HL-60/S4 treated with retinoic acid at 250 ng/mL for 4 days and 3 days (cell line): ENCODE results near the gene SERPING1.

Experiments used
- in situ Hi-C: fragments of 300-500 bp; cut with MboI; formaldehyde crosslinking; loops from 2 replicates; pipeline ENCODE4 v1.7.0; 2022; ENCODE audit warnings: low sequenced_read_pairs

Gene SERPING1

DNA sequence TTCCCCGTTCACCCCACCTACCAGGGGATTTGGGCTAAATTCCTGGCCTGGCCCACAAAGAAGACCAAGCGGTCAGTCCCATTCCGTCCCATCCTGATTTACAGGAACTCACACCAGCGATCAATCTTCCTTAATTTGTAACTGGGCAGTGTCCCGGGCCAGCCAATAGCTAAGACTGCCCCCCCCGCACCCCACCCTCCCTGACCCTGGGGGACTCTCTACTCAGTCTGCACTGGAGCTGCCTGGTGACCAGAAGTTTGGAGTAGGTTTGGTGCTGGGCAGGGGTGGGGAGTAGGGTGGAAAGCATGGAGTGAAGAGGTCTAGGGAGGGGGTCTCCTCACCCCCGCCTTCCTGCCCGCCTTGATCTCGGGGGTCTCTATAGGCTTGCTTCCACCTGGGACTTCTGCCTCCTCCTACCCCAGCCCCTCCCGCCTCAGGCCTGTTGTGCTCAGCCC lies at the start of gene SERPING1:
TSS of gene SERPING1 (plus strand) at position 225 of the 455 bp plus-strand sequence. CDS start 586 bp downstream, outside the sequence.
- in situ Hi-C loops, result no loop called here

DNA sequence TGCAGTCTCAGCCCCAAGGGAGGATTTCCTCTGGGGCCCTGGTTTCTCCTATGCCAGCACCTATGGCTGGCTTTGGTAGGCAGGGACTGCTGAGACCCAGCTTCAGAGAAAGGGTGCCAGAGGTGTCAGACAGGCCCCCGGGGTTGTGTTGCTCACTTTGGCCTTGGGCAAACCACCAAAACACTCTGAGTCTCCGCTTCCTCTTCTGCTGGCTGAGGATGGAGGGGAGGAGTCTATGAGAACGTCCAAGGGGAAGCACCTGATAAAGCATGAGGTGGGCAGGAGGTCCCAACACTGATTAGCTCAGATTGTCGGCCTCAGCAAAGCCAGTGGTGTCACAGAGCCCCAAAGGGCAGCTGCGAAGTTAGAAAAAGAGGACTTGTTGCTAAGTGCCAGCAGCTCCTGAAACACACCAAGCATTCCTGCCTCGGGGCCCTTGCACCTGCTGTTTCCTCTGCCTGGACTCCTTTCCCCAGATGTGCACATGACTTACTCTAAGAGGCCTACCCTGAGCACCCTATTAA lies 49.6 kb upstream of the SERPING1 start:
- in situ Hi-C loops, result no loop called here

DNA sequence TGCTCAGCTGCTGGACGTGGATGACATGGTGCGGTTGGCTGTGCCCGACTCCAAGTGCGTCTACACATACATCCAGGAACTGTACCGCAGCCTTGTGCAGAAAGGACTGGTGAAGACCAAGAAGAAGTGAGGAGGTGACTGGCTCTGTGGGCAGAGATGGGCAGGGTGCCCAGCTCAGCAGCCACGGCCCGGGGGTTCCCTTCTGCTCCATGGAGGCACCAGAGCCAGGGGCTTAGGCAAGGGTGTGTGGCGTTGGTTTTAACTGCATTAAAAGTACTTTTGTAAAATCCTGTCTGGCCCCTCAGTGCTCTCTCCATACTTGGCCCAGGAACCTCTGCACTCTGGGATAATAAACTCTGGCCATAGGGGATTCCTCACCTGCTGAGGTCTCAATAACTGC lies 47.5 kb upstream of the SERPING1 start:
- in situ Hi-C loops, result no loop called here

DNA sequence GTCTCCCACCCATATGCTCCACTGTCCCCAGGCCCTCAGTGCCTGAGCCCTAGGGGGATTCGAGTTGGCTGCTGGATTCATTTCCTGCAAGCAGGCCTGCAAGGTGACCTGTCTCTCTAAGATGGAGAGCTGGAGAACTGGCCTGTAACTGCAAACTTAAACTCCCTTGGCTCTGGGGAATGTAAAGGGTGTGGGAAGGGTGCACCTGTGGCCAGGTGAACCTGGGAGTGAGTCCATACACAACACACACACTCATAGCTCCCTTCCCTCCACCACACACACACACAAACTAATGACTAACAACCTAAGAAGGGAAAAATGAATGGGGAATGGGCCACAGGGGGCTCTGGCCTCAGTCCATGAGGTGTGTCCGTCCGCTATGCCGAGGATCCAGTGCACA lies 45.5 kb upstream of the SERPING1 start:
- in situ Hi-C loops, result no loop called here

DNA sequence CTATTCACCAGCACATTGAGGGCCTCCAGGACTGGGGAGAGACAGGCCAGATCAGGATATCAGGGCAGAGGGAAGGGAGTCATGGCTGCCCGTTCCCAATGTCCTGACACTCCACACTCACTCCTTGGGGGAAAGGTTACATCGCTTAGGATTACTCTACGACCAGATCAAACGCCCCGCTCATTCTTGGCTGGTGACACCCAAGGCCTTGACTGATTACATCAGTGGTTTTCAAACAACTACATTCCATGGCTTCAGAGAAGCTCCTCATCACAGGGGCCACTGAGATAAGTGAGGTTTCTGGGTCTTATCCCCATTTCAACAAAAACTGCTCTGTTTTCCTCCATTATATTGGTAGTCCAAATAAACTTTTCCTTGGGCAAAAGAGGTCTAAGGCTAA lies 45.0 kb upstream of the SERPING1 start:
- in situ Hi-C loops, result no loop called here

DNA sequence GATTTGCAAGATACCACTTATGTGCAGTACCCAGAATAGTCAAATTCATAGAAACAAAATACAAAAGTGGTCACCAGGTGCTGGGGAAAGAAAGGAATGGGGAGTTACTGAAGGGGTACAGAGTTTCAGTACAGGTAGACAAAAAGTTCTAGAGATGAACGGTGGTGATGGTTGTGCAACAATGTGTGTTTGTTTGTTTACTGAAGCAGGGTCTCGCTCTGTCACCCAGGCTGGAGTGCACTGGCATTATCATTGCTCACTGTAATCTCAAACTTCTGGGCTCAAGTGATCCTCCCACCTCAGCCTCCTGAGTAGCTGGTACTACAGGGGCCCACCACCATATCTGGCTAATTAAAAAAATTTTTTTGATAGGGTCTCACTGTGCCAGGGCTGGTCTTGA lies 42.1 kb upstream of the SERPING1 start:
- in situ Hi-C loops, result no loop called here

DNA sequence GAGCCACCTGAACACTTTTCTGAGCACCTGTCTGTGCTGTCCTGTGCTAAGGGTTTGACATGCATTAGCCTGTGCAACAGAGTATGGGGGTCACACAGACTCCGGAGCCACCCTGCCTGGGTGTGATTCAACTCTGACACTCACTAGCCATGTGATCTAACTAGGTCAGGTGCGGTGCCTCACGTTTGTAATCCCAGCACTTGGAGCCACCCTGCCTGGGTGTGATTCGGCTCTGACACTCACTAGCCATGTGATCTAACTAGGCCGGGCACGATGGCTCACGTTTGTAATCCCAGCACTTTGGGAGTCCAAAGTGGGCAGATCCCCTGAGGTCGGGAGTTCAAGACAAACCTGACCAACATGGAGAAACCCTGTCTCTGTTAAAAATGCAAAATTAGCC lies 41.4 kb upstream of the SERPING1 start:
- in situ Hi-C loops, result no loop called here

DNA sequence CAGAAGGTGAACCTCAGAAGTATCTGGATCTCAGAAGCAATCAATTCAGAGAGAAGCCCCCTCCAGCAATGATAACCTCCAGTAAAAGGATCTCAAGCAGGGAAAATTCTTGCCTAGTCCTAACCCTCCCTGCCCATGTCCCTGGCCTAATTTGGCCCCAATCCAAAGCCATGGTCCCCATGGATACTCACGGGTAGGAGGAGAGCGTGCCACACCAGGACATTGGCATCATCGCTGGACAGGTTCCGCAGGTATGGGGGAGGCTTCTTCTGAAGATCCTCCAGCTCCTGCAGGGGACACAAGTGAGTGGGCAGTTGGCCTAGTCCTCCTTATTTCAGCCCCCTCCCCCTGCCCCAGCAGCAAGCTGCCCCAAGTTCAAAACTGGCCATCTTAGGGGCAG lies 37.3 kb upstream of the SERPING1 start:
- in situ Hi-C loops, result no loop called here

DNA sequence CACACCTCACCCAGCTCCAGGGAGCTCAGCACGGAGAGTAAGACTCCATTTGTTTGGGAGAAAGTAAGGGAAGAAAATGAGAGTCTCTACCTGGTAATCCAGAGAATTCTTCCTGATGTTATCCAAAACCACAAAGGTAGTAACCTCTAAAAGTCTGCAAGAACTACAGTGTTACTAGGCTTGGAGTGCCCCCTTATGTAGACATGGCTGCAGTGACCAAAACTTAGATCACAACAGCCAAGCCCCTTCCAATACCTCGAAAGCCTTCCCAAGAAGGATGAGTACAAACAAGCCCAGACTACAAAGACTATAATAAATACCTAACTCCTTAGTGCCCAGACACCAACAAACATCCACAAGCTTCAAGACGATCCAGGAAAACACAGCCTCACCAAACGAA lies 34.9 kb upstream of the SERPING1 start:
- in situ Hi-C loops, result no loop called here

DNA sequence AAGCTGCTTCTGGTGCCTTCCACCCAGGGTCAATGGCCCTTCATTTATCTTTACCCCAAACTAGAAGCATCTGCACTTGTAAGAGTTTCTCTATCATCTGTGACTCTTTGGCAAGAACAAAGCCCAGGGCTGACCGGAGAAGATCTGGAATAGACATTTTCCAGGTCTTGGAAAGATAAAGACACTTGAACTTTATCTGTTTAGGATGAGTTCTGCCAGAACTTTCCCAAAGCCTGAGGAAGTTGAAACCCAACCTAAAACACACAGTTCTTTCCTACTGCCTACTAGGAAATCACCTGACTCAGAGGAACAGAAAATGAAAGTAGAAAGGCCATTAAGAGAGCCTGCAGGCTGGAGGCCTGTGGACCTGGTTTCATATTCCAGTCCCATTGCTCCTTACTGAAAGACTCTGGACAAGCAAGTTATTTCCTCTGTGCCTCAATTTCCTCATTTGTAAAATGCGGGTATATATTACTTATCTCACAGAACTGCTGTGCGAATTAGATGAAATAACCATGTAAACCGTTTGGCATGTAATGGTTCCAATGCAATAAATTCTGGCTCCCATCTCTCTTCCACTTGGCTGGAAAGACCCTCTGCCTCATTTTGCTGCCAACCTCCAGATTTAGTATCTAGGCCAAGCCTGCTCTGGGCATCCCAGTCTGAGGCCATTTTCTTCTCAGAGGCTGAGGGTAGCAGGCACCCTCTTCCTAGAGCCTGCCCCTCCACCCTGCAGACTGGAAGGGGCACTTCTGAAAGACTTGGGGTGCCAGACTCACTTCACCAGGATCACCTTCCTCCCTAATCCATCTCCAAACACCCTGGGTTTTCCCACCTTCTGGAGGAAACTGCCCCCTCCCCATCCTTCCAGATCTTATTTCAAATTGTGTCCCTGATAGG lies 31.2 kb upstream of the SERPING1 start:
- in situ Hi-C loops, result loop anchor here (5.0 kb wide), 1 partner anchor 76 kb away; no protein-coding TSS in a partner anchor

DNA sequence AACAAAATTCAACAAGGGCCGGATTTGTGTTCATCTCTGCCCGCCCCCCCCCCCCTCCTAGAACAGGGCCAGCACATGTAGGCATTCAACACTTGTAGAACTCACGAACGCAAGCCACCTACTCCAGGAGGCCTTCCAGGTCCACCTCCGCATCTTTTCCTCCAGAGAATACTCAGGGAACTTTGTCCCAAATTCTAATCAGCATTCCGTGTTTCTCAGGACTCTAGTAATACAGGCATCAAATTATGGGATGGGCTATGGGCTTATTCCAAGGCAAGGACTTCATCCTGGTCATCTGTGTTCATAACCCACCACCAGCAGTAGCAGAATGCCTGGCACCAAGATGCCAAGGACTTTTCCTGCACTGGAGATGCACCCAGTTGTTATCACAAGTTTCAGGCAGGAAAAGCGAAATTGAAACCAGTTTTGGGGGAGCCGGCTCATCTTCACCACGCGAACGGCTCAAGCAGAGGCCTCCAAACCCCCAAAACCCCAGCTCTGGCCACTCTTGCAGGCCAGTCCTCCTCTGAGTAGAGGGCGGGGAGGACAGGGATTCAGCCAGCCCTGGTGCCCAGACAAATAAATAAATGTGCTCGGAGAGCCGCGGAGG lies 30.5 kb upstream of the SERPING1 start:
- in situ Hi-C loops, result loop anchor here (5.0 kb wide), 1 partner anchor 75 kb away; no protein-coding TSS in a partner anchor

DNA sequence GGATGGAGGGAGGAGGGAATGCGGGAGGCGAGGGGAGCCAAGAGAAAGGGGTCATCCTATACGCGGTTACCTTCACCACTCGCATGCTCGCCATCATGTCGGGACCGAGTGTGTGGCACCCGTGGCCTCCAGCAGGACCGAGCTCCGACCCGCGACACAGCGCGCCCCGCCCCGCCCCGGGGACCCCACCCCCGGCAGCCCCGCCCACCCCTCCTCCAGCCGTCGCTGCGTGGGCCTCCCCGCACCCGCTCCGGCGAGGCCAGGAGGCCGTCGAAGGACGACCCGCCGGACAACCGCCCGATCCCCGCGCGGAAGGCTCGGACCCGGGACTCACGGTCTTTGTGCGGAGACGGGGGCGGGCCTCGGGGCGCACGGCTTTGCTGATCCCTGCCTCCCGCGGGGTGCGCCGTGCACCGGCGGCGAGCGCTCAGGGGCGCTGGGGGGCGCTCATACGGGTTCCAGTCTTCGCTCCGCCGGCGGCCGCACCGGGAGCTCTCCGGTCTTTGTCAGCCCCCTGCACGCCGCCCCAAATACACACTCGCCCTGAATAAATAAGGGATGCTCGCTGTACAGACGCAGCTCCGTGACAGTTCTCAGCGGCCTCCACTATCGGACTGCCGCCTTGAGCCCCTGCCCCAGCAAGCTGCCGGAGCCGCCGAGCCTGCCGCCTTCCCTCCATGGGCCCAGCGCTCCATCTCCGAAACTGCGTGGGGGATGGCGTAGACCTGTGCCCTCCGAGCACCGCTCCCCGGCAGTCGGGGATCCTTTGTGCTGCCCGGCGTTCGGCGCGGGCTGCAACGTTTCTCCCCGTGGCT lies 29.8 kb upstream of the SERPING1 start, which contains the start of gene UBE2L6:
TSS of gene UBE2L6 (minus strand) at position 158 of the 815 bp plus-strand sequence. CDS start at position 97, 61 bp downstream.
- in situ Hi-C loops, result loop anchor here (5.0 kb wide), 1 partner anchor 75 kb away; no protein-coding TSS in a partner anchor

DNA sequence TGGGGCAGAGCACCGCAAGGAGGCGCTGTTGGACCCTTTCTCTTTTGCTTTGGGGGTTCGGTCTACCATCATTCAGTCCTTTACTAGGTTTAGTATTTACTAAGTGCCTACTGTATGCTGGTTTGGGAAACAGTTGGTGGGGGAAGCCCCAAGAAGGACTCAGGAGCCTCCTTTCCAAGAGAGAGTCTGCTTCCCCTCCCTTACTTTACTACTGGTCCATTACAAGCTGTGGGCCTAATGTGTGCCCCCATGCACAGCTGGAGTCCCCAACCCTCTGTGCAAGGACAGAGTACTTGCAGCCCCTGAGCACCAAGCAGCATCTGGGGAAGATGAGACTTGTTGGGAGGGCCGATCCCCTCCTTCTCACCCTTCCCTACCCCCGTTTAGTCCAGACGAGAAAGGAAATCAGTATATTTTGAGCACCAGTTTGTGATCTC lies 29.1 kb upstream of the SERPING1 start:
- in situ Hi-C loops, result loop anchor here (5.0 kb wide), 1 partner anchor 74 kb away; no protein-coding TSS in a partner anchor

DNA sequence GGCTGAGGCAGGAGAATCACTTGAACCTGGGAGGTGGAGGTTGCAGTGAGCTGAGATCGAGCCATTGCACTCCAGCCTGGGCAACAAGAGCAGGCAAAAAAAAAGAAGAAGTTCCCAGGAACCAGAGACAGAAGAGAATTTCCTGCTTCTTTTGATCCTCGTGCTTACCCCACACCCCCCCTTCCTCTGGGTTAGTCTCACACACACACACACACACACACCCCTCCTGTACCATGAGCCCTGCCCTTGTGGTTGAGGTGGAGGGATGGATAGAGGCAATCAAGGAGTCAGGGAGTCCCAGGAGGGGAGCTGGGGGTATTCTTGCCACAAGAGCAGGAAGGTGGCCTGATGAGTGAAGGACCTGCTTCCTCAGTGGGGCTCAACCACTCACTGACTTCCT lies 25.9 kb upstream of the SERPING1 start:
- in situ Hi-C loops, result no loop called here

DNA sequence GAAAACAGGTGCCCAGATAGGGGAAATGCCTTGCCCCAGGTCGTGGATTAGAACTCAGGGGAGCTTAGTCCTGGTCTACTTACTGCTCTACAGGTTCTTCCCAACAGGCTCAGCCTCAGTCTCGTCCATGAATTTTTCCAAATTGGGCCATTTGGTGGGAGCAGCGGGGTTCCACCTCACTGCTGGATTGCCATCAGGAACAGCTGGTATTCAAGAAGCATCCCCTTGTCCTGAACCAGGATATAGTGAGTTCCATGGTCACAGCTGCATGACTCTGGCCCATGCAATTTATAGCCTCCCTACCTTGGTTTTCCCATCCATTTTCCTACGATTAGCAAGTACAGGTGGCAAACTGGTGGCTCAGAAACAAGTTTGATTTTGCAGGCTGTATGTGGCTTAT lies 23.4 kb upstream of the SERPING1 start:
- in situ Hi-C loops, result no loop called here

DNA sequence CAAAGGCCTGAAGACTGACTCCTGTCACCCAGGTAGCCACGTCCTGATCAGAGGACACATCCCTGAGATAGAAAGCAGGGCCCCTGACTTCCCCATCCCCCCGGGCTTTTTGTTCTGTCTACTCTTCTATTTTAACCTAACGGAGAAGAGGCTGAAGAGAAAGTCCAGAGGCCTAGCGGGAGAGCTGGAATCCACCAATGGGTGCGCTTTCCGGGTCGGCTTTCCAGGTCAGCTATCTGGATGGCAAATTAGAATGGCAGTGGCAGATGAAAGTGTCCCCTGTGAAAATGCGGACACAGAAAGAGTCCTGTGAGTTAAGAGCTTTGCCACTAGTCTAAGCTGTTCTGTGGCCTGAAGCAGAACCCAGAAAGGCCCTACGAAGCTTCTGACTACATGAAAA lies 13.1 kb upstream of the SERPING1 start:
- in situ Hi-C loops, result no loop called here

DNA sequence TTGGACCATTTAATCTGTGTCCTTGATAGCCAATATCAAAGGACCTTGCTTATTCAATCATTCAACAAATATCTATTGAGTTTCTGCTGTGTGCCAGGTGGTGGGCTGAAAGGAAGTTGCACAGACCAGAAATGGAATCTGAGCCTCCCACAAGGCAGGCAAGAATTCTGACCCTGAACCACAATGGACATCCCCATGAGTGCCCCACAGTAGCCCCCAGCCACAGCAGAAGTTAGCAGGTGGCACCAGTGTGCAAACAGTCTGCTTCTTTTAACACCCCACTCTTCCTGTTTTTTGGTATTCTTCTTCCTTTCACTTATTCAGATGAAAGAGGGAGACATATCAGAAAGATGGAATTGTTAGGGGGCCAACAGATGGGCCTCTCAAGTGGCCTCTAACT lies 12.2 kb upstream of the SERPING1 start:
- in situ Hi-C loops, result no loop called here

DNA sequence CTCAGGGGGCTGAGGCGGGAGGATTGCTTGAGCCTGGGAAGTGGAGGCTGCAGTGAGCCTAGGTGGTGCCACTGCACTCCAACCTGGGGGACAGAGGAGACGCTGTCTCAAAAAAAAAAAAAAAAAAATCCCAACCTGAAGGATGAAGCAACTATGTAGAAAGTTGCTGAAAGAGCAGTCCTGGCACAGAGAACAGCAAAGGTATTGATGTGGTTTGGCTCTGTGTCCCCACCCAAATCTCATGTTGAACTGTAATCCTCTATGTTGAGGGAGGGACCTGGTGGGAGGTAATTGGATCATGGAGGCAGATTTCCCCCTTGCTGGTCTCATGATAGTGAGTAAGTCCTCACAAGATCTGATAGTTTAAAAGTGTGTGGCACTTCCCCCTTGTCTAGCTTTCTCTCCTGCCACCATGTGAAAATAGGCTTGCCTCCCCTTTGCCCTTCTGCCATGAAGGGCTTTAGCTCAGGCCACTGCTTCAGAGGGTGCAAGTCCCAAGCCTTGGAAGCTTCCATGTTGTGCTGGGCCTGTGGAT lies 10.7 kb upstream of the SERPING1 start:
- in situ Hi-C loops, result no loop called here

DNA sequence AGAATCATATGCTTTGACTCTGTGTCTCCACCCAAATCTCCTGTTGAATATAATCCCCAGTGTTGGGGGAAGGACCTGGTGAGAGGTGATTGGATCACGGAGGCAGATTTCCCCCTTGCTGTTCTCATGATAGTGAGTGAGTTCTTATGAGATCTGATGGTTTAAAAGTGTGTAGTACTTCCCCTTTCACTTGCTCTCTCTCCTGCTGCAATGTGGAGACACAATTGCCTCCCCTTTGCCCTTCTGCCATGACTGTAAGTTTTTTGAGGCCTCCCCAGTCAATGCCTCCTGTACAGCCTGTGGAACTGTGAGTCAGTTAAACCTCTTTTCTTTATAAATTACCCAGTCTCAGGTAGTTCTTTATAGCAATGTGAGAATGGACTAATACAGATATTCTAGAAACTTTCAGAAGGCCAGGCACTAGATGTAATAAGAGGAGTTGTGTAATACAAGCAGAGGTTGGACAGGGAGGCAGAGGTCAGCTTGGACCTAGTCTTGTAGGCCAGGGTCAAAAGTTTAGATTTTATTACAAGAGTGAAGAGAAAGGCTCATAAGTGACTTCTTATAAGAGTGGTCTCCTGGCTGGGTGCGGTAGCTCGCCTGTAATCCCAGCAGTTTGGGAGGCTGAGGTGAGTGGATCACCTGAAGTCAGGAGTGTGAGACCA lies 9.3 kb upstream of the SERPING1 start:
- in situ Hi-C loops, result no loop called here
